Heart left ventricle (tissue), 13 donors: ENCODE results near the gene SPATA21.

Experiments used
- CTCF ChIP-seq, 12 donors: fragments of 200-600 bp; sonication (generic) in 4 of 12; IDR thresholded peaks; one replicate each; pipeline versions ENCODE4 v1.5.0 to v1.8.0; 2018 to 2022; ENCODE audit warnings: antibody characterized with exemption in 12 of 12, mild to moderate bottlenecking in 5 of 12
- POLR2A ChIP-seq, 2 donors: fragments of 450-650 bp; IDR thresholded peaks; one replicate each; pipeline ENCODE4 v1.6.1; 2017; ENCODE audit warnings: antibody characterized with exemption in 2 of 2, mild to moderate bottlenecking in 2 of 2, moderate library complexity in 2 of 2
- donor health status: ischemic (EF 13 %, LVEDD 7.1; RV severe dilation, severe dysfunction).
- donor health status: DM: no; HTN: yes; CAD: no.
- donor health status: DM: no; HTN: no; CAD: no.
- donor health status: ischemic (EF 25% LVEDD 6.9; RV normal size, moderate dysfunction).
- donor health status: ischemic (EF 25% LVEDD 5.7; RV mildly dilated, moderate dysfunction).
- donor health status: ischemic (EF 35%, LVEDD 5.7; RV mildly dilated, moderate dysfunction).
- donor health status: nonischemic (EF 11% LVEDD 7.7; RV severe dilation, severe dysfunction).
- donor health status: DM: yes; HTN: yes; CAD: no.
- donor health status: PGD.
- donor health status: ischemic (EF 29% LVEDD 5.4; RV normal size, mild dysfunction).
- donor health status: nonischemic (EF 23%, LVEDD 6.1; RV moderate dilation, normal function).

- TF ChIP-seq POLR2A (IDR thresholded peaks at IDR 0.05) (no peak), CTCF (IDR thresholded peaks at IDR 0.05) (no peak)
Measured at GRCh38 chr1:16446116-16446515, 8.9 kb upstream of the SPATA21 start.
